Fibroblast of skin of left quadriceps (primary cell): ENCODE data around the gene HLCS.
"Not testable (repeated sequence)": the region's sequence is repeated elsewhere in the genome, so short reads cannot be mapped to it uniquely, and the experiment has no call there.

Source experiments
- DNase-seq, 2 experiments: peaks; one replicate each; pipeline ENCODE4 v3.0.0-alpha.2; 2013; ENCODE audit warnings: low read depth in 2 of 2

Gene HLCS

GRCh38 chr21:36849461-36850105 lies 116.9 kb downstream of the HLCS start:
- no peak for DNase-seq

DNA sequence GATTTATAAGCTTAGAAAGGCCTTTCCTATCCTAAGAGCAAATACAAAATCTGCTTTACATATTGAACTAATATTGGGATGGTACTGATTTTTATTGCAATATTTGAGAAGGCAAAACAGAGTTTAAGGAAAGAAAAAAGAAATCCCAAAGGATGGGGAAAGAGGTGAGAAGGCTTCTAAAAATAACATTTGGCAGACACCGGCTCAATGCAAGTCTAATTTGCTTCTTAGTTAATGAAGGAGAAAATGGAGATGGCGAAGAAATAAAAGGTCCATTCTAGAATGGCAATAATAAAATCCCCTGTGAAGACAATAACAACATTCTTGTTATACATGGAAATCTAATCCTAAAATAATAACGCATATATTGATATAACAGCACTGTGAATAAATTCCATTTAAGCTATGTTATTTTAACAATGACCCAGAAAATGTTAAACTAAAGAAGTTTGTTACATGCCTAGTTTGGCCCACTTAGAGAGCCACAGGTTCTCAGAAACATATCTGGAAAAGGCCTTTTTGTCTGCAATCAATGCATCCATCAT lies 117.7 kb downstream of the HLCS start:
- DNase-seq = no peak

DNA sequence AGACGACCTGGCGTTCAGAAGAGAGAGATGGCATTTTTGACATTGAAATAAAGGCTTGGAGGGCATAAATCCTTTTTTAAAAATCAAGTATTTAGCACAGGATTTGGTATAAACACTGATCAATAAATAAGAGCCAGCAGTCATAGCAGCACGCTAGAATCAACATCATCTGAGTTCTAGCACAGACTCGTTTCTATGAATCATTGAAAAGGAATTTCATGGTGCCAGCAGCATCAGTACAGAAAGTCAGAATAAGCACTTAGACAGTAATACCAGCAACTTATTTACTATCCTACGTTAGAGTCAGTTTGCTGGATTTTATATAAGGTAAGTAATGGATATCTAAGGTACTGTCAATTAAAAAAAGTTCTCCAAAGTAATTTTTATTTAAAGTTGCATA lies 119.3 kb downstream of the HLCS start:
- peak; percentile 46 to 51 for DNase-seq

- DNase-seq = no peak
Measured at GRCh38 chr21:36846631-36847030, 119.8 kb downstream of the HLCS start.

GRCh38 chr21:36845790-36846189 lies 120.7 kb downstream of the HLCS start:
- no peak for DNase-seq

DNA sequence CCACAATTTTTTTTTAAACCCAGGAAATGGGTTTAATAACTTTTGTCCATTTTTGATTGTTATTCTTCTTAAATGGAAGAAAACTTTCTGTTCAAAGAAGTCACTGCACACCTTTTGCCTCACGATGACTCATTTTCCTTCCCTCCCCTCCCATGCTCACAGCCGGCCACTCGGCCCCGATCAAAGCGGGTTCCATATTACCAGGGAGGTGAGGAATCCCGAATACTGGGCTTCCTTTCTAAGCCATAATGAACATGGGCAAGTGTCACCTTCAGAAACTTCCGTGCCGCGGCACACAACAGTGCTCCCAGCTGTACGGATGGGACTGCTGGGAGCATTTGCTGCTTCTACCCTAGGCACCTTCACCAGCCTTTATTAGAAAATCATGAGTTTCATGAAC lies 121.4 kb downstream of the HLCS start:
- DNase-seq = no peak

- no peak for DNase-seq
Measured at GRCh38 chr21:36841866-36842265, 124.6 kb downstream of the HLCS start.

- DNase-seq = no peak
Measured at GRCh38 chr21:36839735-36840134, 126.7 kb downstream of the HLCS start.

DNA sequence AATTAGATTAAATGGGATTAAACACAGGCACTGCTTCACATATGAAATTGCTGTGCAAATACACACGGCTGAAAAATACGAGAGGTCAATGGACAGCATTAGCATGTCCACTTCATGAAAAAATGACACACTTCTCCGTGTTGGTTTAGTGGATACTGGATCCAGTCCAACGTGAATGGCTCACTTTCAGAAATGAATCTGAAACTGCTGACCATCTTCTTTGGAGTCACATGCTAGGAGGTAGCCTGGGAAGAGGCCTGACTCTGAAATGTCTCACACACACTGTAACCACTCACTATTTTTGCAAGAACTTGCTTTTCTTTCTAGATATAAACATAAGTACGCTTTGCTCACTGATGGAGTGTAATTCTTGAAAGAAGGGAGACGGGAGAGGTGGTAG lies 127.3 kb downstream of the HLCS start:
- no peak for DNase-seq

GRCh38 chr21:36835383-36835795 lies 131.1 kb downstream of the HLCS start:
- no peak for DNase-seq

- no peak for DNase-seq
Measured at GRCh38 chr21:36834192-36834591, 132.3 kb downstream of the HLCS start.

GRCh38 chr21:36830100-36830499 lies 136.4 kb downstream of the HLCS start:
- DNase-seq = no peak

DNA sequence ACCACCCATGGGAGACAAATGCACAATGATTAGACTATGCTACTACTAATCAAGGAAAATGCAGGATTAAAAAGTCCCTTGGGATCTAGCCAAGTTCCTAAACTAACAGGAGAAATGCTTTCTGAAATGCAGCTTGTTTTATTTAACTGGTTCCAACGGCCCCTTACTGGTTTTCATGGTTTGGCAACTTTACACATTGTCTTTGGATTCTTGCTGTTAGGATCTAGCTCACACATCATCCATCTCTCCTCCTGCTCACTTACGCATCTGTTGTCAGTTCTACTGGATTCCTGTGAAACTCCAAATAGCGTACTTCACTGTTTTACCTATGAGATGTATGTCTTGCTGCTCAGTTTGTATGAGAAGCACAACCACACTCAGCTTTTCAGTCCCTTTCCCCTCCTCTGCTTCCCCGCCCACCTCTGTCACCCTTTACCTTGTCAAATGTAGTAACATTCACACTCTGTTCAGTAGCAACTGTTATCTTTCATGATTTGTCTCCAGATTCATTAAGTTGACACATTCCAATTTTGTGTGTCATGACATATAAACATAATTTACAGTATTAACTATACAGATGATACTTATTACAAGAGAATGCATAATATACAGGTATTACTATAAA lies 137.5 kb downstream of the HLCS start:
- no peak for DNase-seq

DNA sequence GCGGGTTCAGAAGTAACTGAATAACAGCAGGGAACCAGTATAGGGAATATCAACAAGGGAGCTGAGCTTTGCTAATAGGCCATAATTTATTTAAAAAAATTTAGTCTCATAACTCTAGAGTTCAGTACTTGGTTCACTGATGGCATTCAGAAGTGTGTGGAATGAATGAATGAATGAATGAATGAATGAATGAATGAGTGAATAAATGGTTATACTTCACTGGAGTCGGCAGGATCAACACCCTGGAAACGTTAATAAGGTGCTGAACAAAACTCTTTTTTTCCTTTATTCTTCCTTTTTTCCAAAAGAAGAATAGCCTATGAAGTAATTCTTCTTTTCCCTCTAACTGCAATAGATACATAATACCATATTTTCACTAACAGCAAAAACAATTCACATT lies 138.3 kb downstream of the HLCS start:
- no peak for DNase-seq

DNA sequence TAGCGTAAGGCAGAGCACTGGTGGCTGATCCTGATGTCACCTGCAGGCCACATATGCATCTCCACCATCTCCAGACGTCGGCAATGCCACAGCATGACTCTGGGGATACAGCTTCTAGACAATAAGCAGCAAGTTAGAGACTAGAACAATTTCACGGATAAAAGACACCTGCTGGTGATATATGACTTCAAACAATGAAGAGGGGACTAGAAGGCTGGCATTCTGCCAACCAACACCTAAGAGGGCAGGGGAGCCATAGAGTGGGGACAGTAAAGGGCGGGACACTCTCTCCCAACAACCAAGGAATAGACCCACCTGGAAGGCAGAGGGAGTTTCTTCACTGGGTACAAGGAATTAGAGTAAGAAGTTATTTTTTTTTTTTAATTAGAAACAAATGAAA lies 140.8 kb downstream of the HLCS start:
- no peak for DNase-seq

GRCh38 chr21:36821032-36821299 lies 145.5 kb downstream of the HLCS start:
- no peak for DNase-seq

DNA sequence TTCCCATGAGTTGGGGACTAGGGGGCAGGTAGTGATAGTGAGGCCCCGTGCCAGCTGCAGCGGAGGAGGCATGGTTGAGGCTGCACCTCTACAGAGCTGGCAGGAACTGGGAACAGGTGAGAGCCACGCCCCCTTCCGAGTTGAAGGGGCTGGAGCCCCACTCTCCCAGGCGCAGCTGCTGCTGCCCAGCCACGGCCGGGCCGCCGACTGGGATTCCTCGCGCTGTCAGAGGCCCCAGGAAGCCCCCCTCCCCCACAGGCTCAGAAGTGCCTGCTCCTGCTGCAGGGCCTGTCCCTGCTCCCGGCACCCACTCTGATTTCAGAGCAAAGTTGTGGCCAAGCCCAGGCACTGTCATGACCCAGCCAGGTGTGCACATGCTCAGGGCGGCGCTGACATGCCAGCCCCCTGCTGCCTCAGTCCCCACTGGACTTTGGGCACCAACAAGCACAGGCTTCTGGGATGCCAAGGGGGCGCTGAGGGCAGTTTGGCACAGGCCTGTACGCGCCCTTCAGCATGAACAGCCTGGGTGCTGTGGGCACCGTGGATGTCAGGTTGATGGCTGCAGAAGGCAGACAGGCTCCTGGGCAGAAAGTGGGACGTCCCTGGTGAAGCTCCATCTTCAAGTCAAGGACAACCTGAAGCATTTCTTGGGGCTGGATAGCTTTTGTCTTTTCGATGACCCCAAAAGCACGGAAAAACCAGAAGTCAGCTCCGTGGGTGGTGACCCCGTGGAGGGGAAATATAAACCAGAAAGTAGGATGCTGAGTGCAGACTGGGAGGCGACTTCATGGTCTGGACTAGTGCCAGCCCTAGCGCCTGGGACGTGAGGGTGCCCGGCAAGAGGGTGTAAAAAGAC lies 146.1 kb downstream of the HLCS start:
- no peak for DNase-seq

DNA sequence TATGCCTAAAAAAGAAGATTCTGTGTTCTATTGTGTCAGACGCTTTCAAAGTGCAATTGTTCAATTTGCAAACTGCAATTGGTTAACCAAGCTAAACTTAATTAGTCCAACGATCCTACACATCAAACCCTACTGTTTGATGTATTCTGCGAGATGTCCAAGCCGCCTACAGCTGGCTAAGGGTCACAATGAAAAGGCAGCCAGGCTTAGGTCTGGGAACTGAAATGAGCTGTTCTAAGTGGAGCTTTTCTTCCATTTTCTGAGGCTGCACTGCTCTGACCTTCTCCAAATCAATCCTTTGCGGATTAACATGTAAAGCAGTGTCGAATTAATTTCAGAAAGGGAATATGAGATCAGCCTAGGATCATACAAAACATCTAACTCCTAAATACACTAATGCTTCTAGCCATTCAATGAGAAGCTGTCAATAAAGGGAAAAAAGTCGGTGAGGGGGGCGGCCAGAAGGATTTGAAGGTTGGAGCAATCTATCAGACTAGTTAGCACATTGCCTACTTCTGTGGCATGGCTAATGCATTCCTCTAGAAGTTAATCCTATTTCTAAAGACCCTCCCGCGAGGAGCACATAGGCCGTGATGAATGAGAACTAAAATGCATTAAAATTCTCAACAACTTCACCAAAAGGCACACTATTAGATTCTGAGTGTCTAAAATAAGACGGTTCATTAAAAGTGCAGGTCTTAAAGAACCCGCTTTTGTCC lies 148.6 kb downstream of the HLCS start:
- DNase-seq = no peak

GRCh38 chr21:36816561-36817130 lies 149.8 kb downstream of the HLCS start:
- no peak for DNase-seq

DNA sequence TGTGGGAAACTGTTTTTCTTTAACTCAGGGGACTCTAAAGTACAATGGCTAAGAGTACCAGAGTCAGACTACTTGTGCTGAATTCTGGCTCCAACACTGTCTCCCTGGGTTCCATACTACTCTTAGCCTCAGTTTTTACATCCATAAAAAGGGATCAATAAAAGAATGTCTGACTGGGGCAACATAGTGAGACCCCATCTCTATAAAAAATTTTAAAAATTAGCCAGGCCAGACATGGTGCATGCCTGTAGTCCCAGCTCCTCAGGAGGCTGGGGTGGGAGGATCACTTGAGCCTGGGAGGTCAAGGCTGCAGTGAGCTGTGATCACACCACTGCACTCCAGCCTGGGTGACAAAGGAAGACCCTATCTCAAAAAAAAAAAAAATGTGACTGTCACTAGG lies 150.4 kb downstream of the HLCS start:
- DNase-seq = not testable (repeated sequence)

- DNase-seq = no peak
Measured at GRCh38 chr21:36815284-36815683, 151.2 kb downstream of the HLCS start.

DNA sequence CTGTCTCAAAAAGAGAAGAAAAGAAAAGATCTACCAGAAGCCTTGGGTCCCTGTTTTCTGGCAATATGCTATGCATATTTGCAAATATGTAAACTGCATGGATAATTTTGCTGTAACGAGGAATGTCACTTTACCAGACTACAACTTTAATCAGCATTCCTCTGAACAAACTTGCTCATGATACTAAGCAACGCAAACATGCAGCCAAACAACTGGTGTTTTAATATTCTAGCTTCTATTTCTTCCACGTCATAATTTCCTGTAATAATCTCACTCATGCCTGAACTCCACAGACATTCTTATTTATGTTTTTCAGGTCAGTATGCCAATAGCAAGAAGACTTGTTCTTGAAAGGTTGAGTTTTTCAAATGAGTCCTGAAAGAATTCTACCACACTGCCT lies 153.4 kb downstream of the HLCS start:
- DNase-seq = no peak
